Measurements from ENCODE around the gene EFCAB5. TPM values are rescaled to one million over a fixed set of nuclear protein-coding genes. Genes with fewer than 3 reads are reported as not detected.

The EFCAB5 gene
- total and polyA plus RNA-seq, 10 of the 15 experiments (the other 5 are each of a cell fraction or from before 2014, with no cell fraction given), result 0.39 to 2.6 (median 1.0) TPM

GRCh38 chr17:29911641-29912177 lies 29.7 kb upstream of the EFCAB5 start:
- H3K4me3 ChIP-seq, result no peak overlapping the region
- intact Hi-C loops (cut with micrococcal nuclease; ENCODE audit: unreplicated experiment) (no loop called here), in situ Hi-C loops (cut with MboI) (no loop called here)
- TF ChIP-seq TCF7 (IDR thresholded peaks at IDR 0.05; ENCODE audit: borderline replicate concordance) (no peak), NFYB (IDR thresholded peaks at IDR 0.05; ENCODE audit: insufficient read depth, low read depth, low read length) (no peak), RELB (IDR thresholded peaks at IDR 0.05; ENCODE audit: low read depth) (no peak), ZBTB11 (CRISPR knock-in tag; IDR thresholded peaks at IDR 0.05) (no peak), HDAC6 (IDR thresholded peaks at IDR 0.05; ENCODE audit: unreplicated experiment) (no peak), SIN3A (IDR thresholded peaks at IDR 0.05; ENCODE audit: low read depth, low read length) (no peak), FOXK2 (IDR thresholded peaks at IDR 0.05) (no peak), POLR2AphosphoS5 (IDR thresholded peaks at IDR 0.05; ENCODE audit: low read length) (no peak), KAT2A (conservative IDR thresholded peaks at IDR 0.05; ENCODE audit: control insufficient read depth, low read depth, low read length) (no peak), NR2C2 (IDR thresholded peaks at IDR 0.05; ENCODE audit: borderline replicate concordance, control insufficient read depth, insufficient read length, low read depth) (no peak), HDAC2 (IDR thresholded peaks at IDR 0.05) (no peak), ZNF24 (IDR thresholded peaks at IDR 0.05) (no peak), ZBTB33 (IDR thresholded peaks at IDR 0.05) (no peak), ETV6 (conservative IDR thresholded peaks at IDR 0.05 in 1 of 2, IDR thresholded peaks at IDR 0.05 in 1 of 2; ENCODE audit: borderline replicate concordance in 1 of 2, low read depth in 1 of 2) (no peak), DPF2 (IDR thresholded peaks at IDR 0.05) (no peak), SRF (IDR thresholded peaks at IDR 0.05; ENCODE audit: low read depth in 2 of 2, low read length in 2 of 2) (no peak)
- H3K4me2 ChIP-seq (ENCODE audit: control insufficient read depth, insufficient read depth), result no peak overlapping the region
- DNase-seq (ENCODE audit: low read depth, low spot score) (no peak), FAIRE-seq (no peak), ATAC-seq (no peak)
- H3K36me3 ChIP-seq (ENCODE audit: control insufficient read depth in 2 of 2, insufficient read depth in 2 of 2, low read length in 1 of 2), result no peaks in the 10 kb centered on the region; a peak in 2 of 4 replicates
- H2AFZ ChIP-seq (ENCODE audit: control insufficient read depth, low read depth, low read length), result no peak overlapping the region
- RAD21 ChIA-PET (ENCODE audit: unreplicated experiment), result interaction anchor here (1.1 to 2.0 kb wide), 2 partner anchors 19 to 44 kb away, joined by 3 to 12 read pairs; partner anchors contain the start of gene SSH2
- BruUV-seq (replicated peaks), result no TSS peak
- H3K79me2 ChIP-seq (ENCODE audit: control insufficient read depth, insufficient read depth, low read length), result no peaks in the 10 kb centered on the region; the same call in none of the 2 replicates
- H4K20me1 ChIP-seq (ENCODE audit: control insufficient read depth, insufficient read depth), result no peaks in the 10 kb centered on the region
- SMC1A ChIA-PET (ENCODE audit: uncharacterized antibody, unreplicated experiment), result interaction anchor here (0.6 to 1.9 kb wide), 10 partner anchors 8 to 347 kb away, joined by 3 to 10 read pairs (median 5); no protein-coding TSS in a partner anchor
- no peak overlapping the region for H3K27ac ChIP-seq (ENCODE audit: control insufficient read depth, insufficient read depth)
- H3K27me3 ChIP-seq (replicated peaks in 1 of 2; ENCODE audit: control insufficient read depth in 2 of 2, insufficient read depth in 2 of 2, low read length in 1 of 2), result no peaks in the 10 kb centered on the region
- H3K9me3 ChIP-seq (replicated peaks; ENCODE audit: control insufficient read depth, insufficient read depth, low read length), result no peaks in the 10 kb centered on the region; the same call in 2 of the 3 replicates
- CTCF ChIA-PET, result interaction anchor here (0.6 to 1.7 kb wide), 3 partner anchors 10 to 187 kb away, joined by 3 to 8 read pairs (median 4); no protein-coding TSS in a partner anchor
- peaks cover 6% of the 10 kb centered on the region; the same call in 1 of the 2 replicates for H3K4me1 ChIP-seq (ENCODE audit: control insufficient read depth, insufficient read depth, low read length)
- POLR2A ChIA-PET, result interaction anchor here (1.1 to 1.7 kb wide), 2 partner anchors 10 to 19 kb away, joined by 3 to 7 read pairs; partner anchors contain the start of gene SSH2
- H3K9ac ChIP-seq (ENCODE audit: control insufficient read depth, insufficient read depth, low read length), result no peak overlapping the region

All from GM12878 (cell line).